ENCODE results near the gene METAP1D.

GRCh38 chr2:171952748-171953147, 47.0 kb upstream of the METAP1D start:
- no peak for TF ChIP-seq POLR2A (IDR thresholded peaks at IDR 0.05; ENCODE audit: low read depth, low read length)
- TF ChIP-seq CTCF (conservative IDR thresholded peaks at IDR 0.05; ENCODE audit: low read depth, low read length): no peak
- TF ChIP-seq NFE2L2 (IDR thresholded peaks at IDR 0.05; ENCODE audit: low read depth, low read length): no peak
- TF ChIP-seq, protein P1, sequence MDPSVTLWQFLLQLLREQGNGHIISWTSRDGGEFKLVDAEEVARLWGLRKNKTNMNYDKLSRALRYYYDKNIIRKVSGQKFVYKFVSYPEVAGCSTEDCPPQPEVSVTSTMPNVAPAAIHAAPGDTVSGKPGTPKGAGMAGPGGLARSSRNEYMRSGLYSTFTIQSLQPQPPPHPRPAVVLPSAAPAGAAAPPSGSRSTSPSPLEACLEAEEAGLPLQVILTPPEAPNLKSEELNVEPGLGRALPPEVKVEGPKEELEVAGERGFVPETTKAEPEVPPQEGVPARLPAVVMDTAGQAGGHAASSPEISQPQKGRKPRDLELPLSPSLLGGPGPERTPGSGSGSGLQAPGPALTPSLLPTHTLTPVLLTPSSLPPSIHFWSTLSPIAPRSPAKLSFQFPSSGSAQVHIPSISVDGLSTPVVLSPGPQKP (IDR thresholded peaks at IDR 0.05; ENCODE audit: borderline replicate concordance, low read depth, low read length): no peak
- TF ChIP-seq RFX5 (IDR thresholded peaks at IDR 0.05; ENCODE audit: low read depth, low read length): no peak
- no peak for TF ChIP-seq CEBPB (IDR thresholded peaks at IDR 0.05; ENCODE audit: low read depth, low read length)
- TF ChIP-seq MAZ (IDR thresholded peaks at IDR 0.05; ENCODE audit: borderline replicate concordance, low read depth, low read length): no peak
- no peak for TF ChIP-seq RAD21 (IDR thresholded peaks at IDR 0.05; ENCODE audit: low read length)
- TF ChIP-seq RCOR1 (IDR thresholded peaks at IDR 0.05; ENCODE audit: insufficient replicate concordance, low read length): no peak
- no peak for TF ChIP-seq MXI1 (IDR thresholded peaks at IDR 0.05; ENCODE audit: borderline replicate concordance, low read depth, low read length)
- TF ChIP-seq SMC3 (IDR thresholded peaks at IDR 0.05; ENCODE audit: low read depth, low read length): no peak
- TF ChIP-seq BHLHE40 (IDR thresholded peaks at IDR 0.05; ENCODE audit: low read depth, low read length): no peak
